ENCODE results near the gene APLP1. TPM values are rescaled to one million over a fixed set of nuclear protein-coding genes. Genes with fewer than 3 reads are reported as not detected.

APLP1 gene
- total and polyA plus RNA-seq, 7 donors, result 0.48 to 4.1 (median 0.84) TPM

DNA sequence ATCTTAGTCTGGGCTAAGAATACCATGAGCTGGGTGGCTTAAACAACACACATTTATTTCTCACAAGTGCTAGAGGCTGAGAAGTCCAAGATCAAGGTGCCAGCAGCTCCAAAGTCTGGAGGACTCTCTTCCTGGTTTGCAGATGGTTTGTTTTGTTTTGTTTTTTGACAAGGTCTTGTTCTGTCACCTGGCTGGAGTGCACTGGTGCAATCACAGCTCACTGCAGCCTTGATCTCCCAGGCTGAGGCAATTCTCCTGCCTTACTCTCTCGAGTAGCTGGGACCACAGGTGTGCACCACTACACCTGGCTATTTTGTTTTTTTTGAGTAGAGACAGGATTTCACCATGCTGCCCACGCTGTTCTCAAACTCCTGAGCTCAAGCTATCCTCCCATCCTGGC, 15.5 kb downstream of the APLP1 start:
- Histone ChIP-seq H3K27ac (no peak overlapping the region), H3K4me1 (no peaks in the 10 kb centered on the region), H3K27me3 (ENCODE audit: insufficient read depth in 3 of 3, low read length in 2 of 3) (peaks cover 0 to 7% (median 0%) of the 10 kb centered on the region in 3 donors), H3K4me3 (no peak overlapping the region), H3K9me3 (no peaks in the 10 kb centered on the region), H3K36me3 (ENCODE audit: insufficient read depth in 1 of 2, low read depth in 1 of 2) (peaks cover 0 to 17% of the 10 kb centered on the region in 2 donors)
- TF ChIP-seq CTCF (IDR thresholded peaks at IDR 0.05), result no peak
- intact Hi-C loops (cut with DNase I), result no loop called here
- WGBS, 3 donors, result 53 to 69% (median 58%) methylated on average over 2 of the region's 2 CpGs
- ATAC-seq (no peak), DNase-seq (no peak)

DNA sequence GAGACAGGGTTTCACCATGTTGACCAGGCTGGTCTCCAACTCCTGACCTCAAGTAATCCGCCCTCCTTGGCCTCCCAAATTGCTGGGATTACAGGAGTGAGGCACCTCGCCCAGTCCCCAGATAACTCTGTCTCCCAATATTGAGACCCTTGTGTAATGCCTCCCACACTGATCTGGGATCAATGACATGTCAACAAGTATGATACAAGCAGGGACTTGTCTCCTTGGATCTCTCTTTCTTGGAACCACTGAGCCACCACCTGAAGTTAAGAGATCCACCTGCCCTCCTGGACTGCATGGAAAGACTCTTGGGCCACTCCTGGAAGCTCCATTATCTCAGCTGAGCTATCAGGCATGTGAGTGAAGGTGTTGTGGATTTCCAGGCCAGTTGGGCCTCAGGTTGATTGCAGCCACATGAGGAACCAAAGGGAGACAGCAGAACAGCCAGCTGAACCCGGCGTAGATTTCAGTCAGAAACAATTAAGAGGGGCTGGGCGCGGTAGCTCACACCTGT, 16.9 kb downstream of the APLP1 start:
- 87 to 94% (median 91%) methylated on average over 6 of the region's 6 CpGs for WGBS, 3 donors
- intact Hi-C loops (cut with DNase I), result no loop called here
- peaks cover 0 to 29% of the 10 kb centered on the region in 2 donors for H3K36me3 ChIP-seq (ENCODE audit: insufficient read depth in 1 of 2, low read depth in 1 of 2)

GRCh38 chr19:35885904-35886303, 17.5 kb downstream of the APLP1 start:
- WGBS, 3 donors, result 90 to 93% (median 93%) methylated on average over 7 to 8 of the region's 8 CpGs
- DNase-seq, result no peak
- Histone ChIP-seq H3K4me1 (no peaks in the 10 kb centered on the region), H3K27ac (no peak overlapping the region), H3K36me3 (ENCODE audit: insufficient read depth in 1 of 2, low read depth in 1 of 2) (peaks cover 0 to 33% of the 10 kb centered on the region in 2 donors), H3K9me3 (no peaks in the 10 kb centered on the region), H3K27me3 (ENCODE audit: insufficient read depth in 3 of 3, low read length in 2 of 3) (peaks cover 0 to 1% (median 0%) of the 10 kb centered on the region in 3 donors), H3K4me3 (no peak overlapping the region)
- intact Hi-C loops (cut with DNase I), result no loop called here
- no peak for ATAC-seq
- TF ChIP-seq CTCF (IDR thresholded peaks at IDR 0.05), result no peak

More for the DNA sequence above, 16.9 kb downstream of the APLP1 start:
- Histone ChIP-seq H3K4me1 (no peaks in the 10 kb centered on the region), H3K9me3 (no peaks in the 10 kb centered on the region), H3K27me3 (ENCODE audit: insufficient read depth in 3 of 3, low read length in 2 of 3) (peaks cover 0 to 3% (median 0%) of the 10 kb centered on the region in 3 donors), H3K4me3 (no peak overlapping the region), H3K27ac (no peak overlapping the region)
- ATAC-seq, result no peak
- DNase-seq, result no peak
- TF ChIP-seq CTCF (IDR thresholded peaks at IDR 0.05), result no peak

- ATAC-seq, result no peak
- Histone ChIP-seq H3K4me3 (no peak overlapping the region), H3K27me3 (ENCODE audit: insufficient read depth in 3 of 3, low read length in 2 of 3) (no peaks in the 10 kb centered on the region), H3K9me3 (no peaks in the 10 kb centered on the region), H3K4me1 (no peaks in the 10 kb centered on the region), H3K36me3 (ENCODE audit: insufficient read depth in 1 of 2, low read depth in 1 of 2) (peaks cover 0 to 35% of the 10 kb centered on the region in 2 donors), H3K27ac (no peak overlapping the region)
- no peak for DNase-seq
- WGBS, 3 donors, result 89 to 94% (median 91%) methylated on average over 5 of the region's 5 CpGs
- intact Hi-C loops (cut with DNase I), result no loop called here
- no peak for TF ChIP-seq CTCF (IDR thresholded peaks at IDR 0.05)
These were observed 18.8 kb downstream of the APLP1 start for GRCh38 chr19:35887197-35887596.

GRCh38 chr19:35888398-35888797, 20.0 kb downstream of the APLP1 start:
- intact Hi-C loops (cut with DNase I), result no loop called here
- no peaks in the 10 kb centered on the region for H3K27me3 ChIP-seq (ENCODE audit: insufficient read depth in 3 of 3, low read length in 2 of 3)
- H3K4me1 ChIP-seq, result no peaks in the 10 kb centered on the region
- DNase-seq (no peak), ATAC-seq (no peak)
- WGBS, 3 donors, result 89 to 93% (median 90%) methylated on average over 9 of the region's 9 CpGs
- H3K4me3 ChIP-seq, result no peak overlapping the region
- TF ChIP-seq CTCF (IDR thresholded peaks at IDR 0.05), result no peak
- no peak overlapping the region for H3K27ac ChIP-seq
- peaks cover 0 to 41% of the 10 kb centered on the region in 2 donors for H3K36me3 ChIP-seq (ENCODE audit: insufficient read depth in 1 of 2, low read depth in 1 of 2)
- no peaks in the 10 kb centered on the region for H3K9me3 ChIP-seq
